Erythroblast (primary cell): ENCODE measurements around the gene ANKRD13B.
"Not testable (repeated sequence)": the region's sequence is repeated elsewhere in the genome, so short reads cannot be mapped to it uniquely, and the experiment has no call there.

Experiments
- DNase-seq, 2 experiments: peaks; one replicate each; lab custom pipeline; 2025; lab: John Stamatoyannopoulos, UW
- GATA1 ChIP-seq: IDR thresholded peaks from 2 replicates; pipeline ENCODE4 v1.6.1; 2011; ENCODE audit warnings: low read depth, mild to moderate bottlenecking, control low read depth, low read length, moderate library complexity
- POLR2A ChIP-seq: IDR thresholded peaks from 2 replicates; pipeline ENCODE4 v1.6.1; 2011; ENCODE audit warnings: mild to moderate bottlenecking, low read length

Gene ANKRD13B

DNA sequence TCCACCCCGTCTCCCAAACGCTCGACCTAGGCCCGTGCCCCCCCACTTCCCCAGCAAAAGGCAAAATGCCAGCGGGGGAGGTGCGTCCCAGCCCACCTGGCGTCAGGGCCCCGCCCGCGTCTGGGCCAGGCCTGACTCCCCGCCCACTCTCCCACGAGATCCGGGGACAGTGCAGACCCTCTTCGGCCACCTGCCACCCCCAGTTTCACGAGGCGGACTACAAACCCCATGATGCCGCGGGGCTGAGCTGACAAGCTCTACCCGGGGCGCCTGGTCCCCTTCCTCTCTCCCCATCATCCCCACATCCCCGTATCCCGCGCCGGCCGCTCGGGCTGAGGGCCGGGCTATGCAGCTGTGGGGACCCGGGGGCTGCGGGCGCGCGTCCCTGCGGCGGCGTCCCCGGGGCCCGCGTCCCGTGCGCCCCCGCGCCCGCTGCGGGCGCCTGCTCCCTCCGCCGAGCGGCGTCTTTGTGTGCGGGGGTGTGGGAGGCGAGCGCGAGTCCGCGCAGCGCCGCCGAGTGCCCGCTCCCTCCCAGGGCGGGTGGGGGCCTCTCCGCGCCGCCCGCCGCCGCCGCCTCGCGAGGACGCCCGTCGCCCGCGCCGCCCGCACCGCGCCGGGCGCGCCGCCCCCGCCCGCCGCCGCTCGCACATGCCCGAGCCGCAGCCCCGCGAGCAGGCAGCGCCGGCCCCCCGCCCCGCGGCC lies at the start of gene ANKRD13B:
Gene ANKRD13B, plus strand, starts transcription at position 283 of the 702 bp plus-strand sequence. CDS start 490 bp downstream, outside the sequence.
- no peak for TF ChIP-seq POLR2A
- TF ChIP-seq GATA1, result no peak
- DNase-seq, result peak in 1 of 2 experiments; percentile 43

DNA sequence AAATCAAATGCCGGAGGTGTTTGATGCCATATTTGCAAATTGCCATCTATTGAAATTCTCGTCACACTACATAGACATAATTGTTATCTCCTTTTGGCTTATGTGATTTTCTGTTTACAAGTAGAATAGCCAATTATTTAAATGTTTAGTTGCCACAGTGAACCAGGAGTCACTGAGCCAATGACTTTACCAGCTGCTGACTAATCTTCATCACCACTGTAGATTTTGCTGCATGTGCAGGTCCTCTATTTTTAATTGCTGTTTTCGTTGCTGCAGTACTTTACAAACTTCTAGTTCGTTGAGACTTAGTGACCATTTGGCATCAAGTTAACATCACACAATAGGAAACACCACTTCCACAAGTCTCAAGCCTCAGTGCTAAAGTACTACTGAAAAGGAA lies 48.9 kb upstream of the ANKRD13B start:
- TF ChIP-seq GATA1 (no peak), POLR2A (no peak)
- DNase-seq, result no peak

GRCh38 chr17:29546085-29546484 lies 46.8 kb upstream of the ANKRD13B start:
- TF ChIP-seq GATA1, result no peak
- TF ChIP-seq POLR2A, result no peak
- peak; percentile 17 to 20 for DNase-seq

DNA sequence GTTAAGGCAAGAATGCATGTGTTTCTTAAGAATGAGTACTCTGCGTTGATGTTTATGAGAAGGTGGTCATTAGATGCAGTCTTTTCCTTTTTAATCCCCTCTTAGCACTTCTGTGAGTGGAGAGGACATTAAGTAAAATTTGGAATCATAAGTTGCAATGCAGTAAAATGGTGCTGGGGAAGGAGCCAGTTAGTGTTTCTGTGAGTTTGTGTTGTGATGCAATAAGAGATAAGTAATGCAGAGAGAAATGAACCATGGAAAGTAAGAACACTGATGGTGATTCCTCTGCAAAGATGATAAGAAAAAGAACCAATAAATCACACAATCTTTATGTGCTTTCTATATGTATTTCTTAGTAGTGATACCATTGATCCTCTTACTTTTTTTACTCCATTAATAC lies 46.1 kb upstream of the ANKRD13B start:
- TF ChIP-seq POLR2A (no peak), GATA1 (no peak)
- no peak for DNase-seq

- DNase-seq, result no peak
- TF ChIP-seq GATA1 (no peak), POLR2A (no peak)
Observed at GRCh38 chr17:29549177-29549923, 43.6 kb upstream of the ANKRD13B start.

DNA sequence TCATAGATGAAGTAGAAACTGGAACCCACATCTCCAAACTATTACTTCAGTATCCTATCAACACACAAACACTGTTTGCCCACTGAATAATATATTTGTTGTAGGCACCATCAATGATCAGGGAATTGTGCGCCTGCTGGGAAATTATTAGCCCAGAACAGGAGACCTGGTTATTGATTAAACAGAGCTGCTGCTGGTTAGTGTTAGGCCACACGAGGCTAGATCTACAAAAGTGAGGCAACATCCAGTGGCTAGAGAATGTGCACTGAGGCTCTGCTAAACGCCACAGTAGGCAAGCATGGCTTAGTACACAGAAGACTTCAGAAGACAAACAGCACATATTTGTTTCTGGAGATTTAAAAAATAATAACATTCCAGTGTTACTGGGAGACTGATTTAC lies 37.1 kb upstream of the ANKRD13B start:
- no peak for DNase-seq
- TF ChIP-seq POLR2A (no peak), GATA1 (no peak)

DNA sequence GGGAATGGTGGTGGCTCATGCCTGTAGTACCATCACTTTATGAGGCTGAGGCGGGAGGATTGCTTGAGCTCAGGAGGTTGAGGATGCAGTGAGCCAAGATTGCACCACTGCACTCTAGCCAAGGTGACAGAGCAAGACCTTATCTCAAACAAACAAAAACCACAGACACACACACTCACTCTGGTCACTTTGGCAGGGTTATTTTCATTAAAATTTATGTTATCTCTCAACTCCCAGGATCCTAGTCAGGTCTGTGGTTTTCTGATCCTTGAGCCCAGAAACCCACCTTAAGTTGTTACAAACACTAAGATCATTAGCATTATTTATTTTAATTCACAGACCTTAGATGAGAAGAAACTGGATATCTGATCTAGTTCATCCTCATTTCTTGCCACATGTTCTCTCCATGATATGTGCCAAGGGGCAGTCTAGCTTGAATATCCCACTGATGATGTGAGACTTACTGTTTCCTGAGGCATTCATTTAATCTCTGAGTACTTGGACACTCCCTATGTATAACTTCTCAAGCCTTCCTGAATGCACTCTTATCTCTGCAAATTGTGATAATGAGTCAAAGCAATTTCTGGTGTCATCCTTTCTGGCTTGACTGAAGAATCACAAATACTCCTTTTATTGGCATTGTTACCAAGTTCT lies 35.7 kb upstream of the ANKRD13B start:
- peak; percentile 29 to 61 for DNase-seq
- TF ChIP-seq POLR2A (no peak), GATA1 (no peak)

DNA sequence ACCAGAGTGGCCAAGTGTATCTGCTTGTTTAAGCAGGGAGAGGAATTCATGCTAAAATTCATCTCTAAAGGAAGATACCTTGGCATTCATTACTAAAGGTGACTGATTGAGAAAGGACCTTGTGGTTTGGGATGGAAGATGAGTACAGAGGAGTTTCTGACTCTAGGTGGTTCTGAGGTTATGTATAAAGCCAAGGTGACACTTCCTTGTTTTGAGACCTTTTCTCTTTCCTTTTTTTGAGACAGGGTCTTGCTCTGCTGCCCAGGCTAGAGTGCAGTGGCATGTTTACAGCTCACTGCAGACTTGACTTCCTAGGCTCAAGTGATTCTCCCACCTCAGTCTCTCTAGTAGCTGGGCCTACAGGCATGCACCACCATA lies 35.2 kb upstream of the ANKRD13B start:
- DNase-seq, result no peak
- no peak for TF ChIP-seq GATA1
- TF ChIP-seq POLR2A, result no peak

- DNase-seq, result not testable (repeated sequence)
Observed at GRCh38 chr17:29558139-29558538, 34.8 kb upstream of the ANKRD13B start.

GRCh38 chr17:29559640-29560039 lies 33.3 kb upstream of the ANKRD13B start:
- TF ChIP-seq GATA1 (no peak), POLR2A (no peak)
- no peak for DNase-seq

DNA sequence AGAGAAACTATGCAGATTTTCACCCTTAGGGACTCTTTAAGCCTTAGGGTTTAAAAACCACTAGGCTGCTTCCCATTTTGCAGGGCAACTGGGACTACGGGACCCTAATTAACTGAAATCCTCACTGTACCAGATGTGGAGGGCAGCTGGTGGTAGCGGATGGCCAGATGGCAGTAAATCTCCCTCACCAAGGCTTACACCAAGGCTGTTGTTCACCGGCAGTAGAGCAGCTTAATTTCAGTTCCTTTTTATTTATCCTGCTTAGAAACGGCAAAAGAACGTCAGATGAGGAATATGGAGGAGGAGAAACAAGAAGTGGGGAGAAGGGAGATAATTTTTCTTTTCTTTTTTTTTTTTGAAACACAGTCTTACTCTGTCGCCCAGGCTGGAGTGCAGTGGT lies 32.6 kb upstream of the ANKRD13B start:
- no peak for DNase-seq
- TF ChIP-seq POLR2A (no peak), GATA1 (no peak)

- DNase-seq, result no peak
- no peak for TF ChIP-seq POLR2A
- TF ChIP-seq GATA1, result no peak
Observed at GRCh38 chr17:29561554-29562517, 31.1 kb upstream of the ANKRD13B start.

DNA sequence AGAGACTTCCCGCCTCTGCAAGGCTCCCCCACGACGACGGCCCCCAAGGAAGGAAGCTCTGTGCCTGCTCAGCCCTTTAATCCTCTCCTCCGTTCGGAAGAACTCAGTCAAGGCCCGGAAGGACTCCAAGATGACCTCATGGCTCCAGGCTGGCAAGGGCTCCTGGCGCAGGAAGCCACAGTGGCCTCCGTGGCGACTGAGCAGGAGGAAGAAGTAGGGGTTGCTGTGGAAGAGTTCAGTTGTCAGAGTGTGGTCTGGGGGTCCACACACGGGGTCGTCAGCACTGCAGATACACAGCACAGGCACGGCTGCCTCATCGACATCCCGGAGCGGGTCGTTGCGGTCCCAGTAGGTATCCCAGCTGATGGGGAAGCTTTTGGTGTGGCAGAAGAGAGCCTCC lies 30.3 kb upstream of the ANKRD13B start:
- TF ChIP-seq GATA1 (no peak), POLR2A (no peak)
- no peak for DNase-seq

DNA sequence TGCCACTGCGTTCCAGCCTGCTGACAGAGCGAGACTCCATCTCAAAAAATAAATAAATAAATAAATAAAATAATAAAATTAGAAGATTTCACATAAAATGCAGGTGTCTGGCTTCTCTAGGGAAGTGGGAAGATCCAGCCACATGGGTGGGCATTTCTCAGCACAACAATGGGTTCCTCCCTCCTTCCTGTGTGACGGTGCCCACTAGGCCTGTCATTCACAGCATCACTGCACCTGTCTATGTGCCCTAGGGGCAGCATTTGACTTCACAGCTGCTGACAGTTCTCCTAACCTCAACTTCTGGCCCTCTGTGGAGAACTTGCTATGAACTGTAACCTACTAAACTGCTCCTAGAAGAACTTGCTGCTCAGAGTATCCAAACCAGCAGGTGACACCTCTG lies 29.1 kb upstream of the ANKRD13B start:
- DNase-seq, result no peak

More for the DNA sequence above, 29.1 kb upstream of the ANKRD13B start:
- TF ChIP-seq GATA1, result no peak
- TF ChIP-seq POLR2A, result no peak
